SK-N-SH treated with all-trans-retinoic acid at 6 μM for 48 hours (cell line): ENCODE results near the gene ZBTB32.
"Not testable (repeated sequence)": the region's sequence is repeated elsewhere in the genome, so short reads cannot be mapped to it uniquely, and the experiment has no call there.

Source experiments
- ATAC-seq: fragments of 200-7000 bp; cut with Tn5 transposase; 3 replicates; pipeline ENCODE4 v1.9.1; 2020; ENCODE audit warnings: mild to moderate bottlenecking, moderate library complexity
- ARNTL ChIP-seq: fragments of 450-650 bp; formaldehyde crosslinking; IDR thresholded peaks from 2 replicates; pipeline ENCODE4 v1.5.0; 2020; ENCODE audit warnings: low read depth, mild to moderate bottlenecking, moderate library complexity, borderline replicate concordance
- BACH2 ChIP-seq: fragments of 250-450 bp; sonication (Bioruptor Pico); IDR thresholded peaks from 2 replicates; pipeline ENCODE4 v1.9.0; 2021; ENCODE audit warnings: mild to moderate bottlenecking, borderline replicate concordance
- CSDC2 ChIP-seq: fragments of 250-450 bp; sonication (Bioruptor Pico); IDR thresholded peaks from 2 replicates; pipeline ENCODE4 v1.5.0; 2020; ENCODE audit warnings: mild to moderate bottlenecking, moderate library complexity
- CSRNP3 ChIP-seq: fragments of 250-450 bp; sonication (Bioruptor Pico); IDR thresholded peaks from 2 replicates; pipeline ENCODE4 v1.5.1; 2021; ENCODE audit warnings: mild to moderate bottlenecking, moderate library complexity
- ESRRG ChIP-seq: fragments of 250-450 bp; sonication (Bioruptor Pico); IDR thresholded peaks from 2 replicates; pipeline ENCODE4 v1.6.1; 2021; ENCODE audit warnings: mild to moderate bottlenecking
- GLIS3 ChIP-seq: fragments of 250-450 bp; sonication (Bioruptor Pico); IDR thresholded peaks from 2 replicates; pipeline ENCODE4 v1.5.0; 2020; ENCODE audit warnings: mild to moderate bottlenecking, moderate library complexity
- ISL1 ChIP-seq: fragments of 250-450 bp; sonication (Bioruptor Pico); IDR thresholded peaks from 2 replicates; pipeline ENCODE4 v2.1.2; 2022; ENCODE audit warnings: mild to moderate bottlenecking, moderate library complexity
- OSR1 ChIP-seq: fragments of 250-450 bp; sonication (Bioruptor Pico); IDR thresholded peaks from 2 replicates; pipeline ENCODE4 v1.8.0; 2022; ENCODE audit warnings: moderate library complexity, mild to moderate bottlenecking, inconsistent platforms
- PATZ1 ChIP-seq: fragments of 250-450 bp; sonication (Bioruptor Pico); IDR thresholded peaks from 2 replicates; pipeline ENCODE4 v1.8.0; 2020; ENCODE audit warnings: mild to moderate bottlenecking, moderate library complexity, borderline replicate concordance
- POU6F1 ChIP-seq: fragments of 250-450 bp; sonication (Bioruptor Pico); IDR thresholded peaks from 2 replicates; pipeline ENCODE4 v1.8.0; 2021; ENCODE audit warnings: low read depth, mild to moderate bottlenecking, moderate library complexity, borderline replicate concordance
- PPARA ChIP-seq: fragments of 250-450 bp; sonication (Bioruptor Pico); IDR thresholded peaks from 2 replicates; pipeline ENCODE4 v1.5.0; 2020; ENCODE audit warnings: mild to moderate bottlenecking, borderline replicate concordance
- RARB ChIP-seq: fragments of 250-450 bp; sonication (Bioruptor Pico); IDR thresholded peaks from 2 replicates; pipeline ENCODE4 v1.8.0; 2021; ENCODE audit warnings: mild to moderate bottlenecking, moderate library complexity
- SNAI2 ChIP-seq: fragments of 250-450 bp; sonication (Bioruptor Pico); IDR thresholded peaks from 2 replicates; pipeline ENCODE4 v1.5.0; 2020; ENCODE audit warnings: mild to moderate bottlenecking, moderate library complexity
- TCF4 ChIP-seq: fragments of 250-450 bp; sonication (Bioruptor Pico); IDR thresholded peaks from 2 replicates; pipeline ENCODE4 v1.8.0; 2021; ENCODE audit warnings: mild to moderate bottlenecking, moderate library complexity, borderline replicate concordance
- TOX ChIP-seq: fragments of 250-450 bp; sonication (Bioruptor Pico); IDR thresholded peaks from 2 replicates; pipeline ENCODE4 v1.8.0; 2021; ENCODE audit warnings: mild to moderate bottlenecking, moderate library complexity, borderline replicate concordance
- ZC3H10 ChIP-seq: fragments of 250-450 bp; sonication (Bioruptor Pico); IDR thresholded peaks from 2 replicates; pipeline ENCODE4 v1.5.1; 2021; ENCODE audit warnings: mild to moderate bottlenecking, moderate library complexity
- ZFP3 ChIP-seq: fragments of 250-450 bp; sonication (Bioruptor Pico); IDR thresholded peaks from 2 replicates; pipeline ENCODE4 v1.5.0; 2020; ENCODE audit warnings: mild to moderate bottlenecking, moderate library complexity
- ZFP30 ChIP-seq: fragments of 450-650 bp; formaldehyde crosslinking; IDR thresholded peaks from 2 replicates; pipeline ENCODE4 v1.5.0; 2022; ENCODE audit warnings: mild to moderate bottlenecking, moderate library complexity
- ZNF70 ChIP-seq: fragments of 450-650 bp; formaldehyde crosslinking; IDR thresholded peaks from 2 replicates; pipeline ENCODE4 v1.5.0; 2020; ENCODE audit warnings: mild to moderate bottlenecking, moderate library complexity
- ZNF8 ChIP-seq: fragments of 450-650 bp; formaldehyde crosslinking; IDR thresholded peaks from 2 replicates; pipeline ENCODE4 v1.5.0; 2020; ENCODE audit warnings: mild to moderate bottlenecking, moderate library complexity
- TF ChIP-seq, protein P1 (sequence below): fragments of 250-450 bp; sonication (Bioruptor Pico); IDR thresholded peaks from 2 replicates; pipeline ENCODE4 v1.5.1; 2020; ENCODE audit warnings: low read depth, mild to moderate bottlenecking, moderate library complexity
- TF ChIP-seq, protein P2 (sequence below): fragments of 250-450 bp; sonication (Bioruptor Pico); IDR thresholded peaks from 2 replicates; pipeline ENCODE4 v1.5.0; 2020; ENCODE audit warnings: mild to moderate bottlenecking, moderate library complexity

The ZBTB32 gene

DNA sequence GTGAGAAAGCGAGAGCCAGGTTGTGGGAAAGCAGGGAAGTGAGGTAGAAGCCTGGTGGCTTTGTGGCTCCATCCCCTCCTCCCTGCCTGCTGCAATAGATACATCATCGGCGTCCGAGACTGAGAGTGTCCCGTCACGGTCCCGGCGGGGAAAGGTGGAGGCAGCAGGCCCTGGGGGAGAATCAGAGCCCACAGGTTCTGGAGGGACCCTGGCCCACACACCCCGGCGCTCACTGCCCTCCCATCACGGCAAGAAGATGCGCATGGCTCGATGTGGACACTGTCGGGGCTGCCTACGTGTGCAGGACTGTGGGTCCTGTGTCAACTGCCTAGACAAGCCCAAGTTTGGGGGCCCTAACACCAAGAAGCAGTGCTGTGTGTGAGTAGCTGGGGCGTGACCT, 18.5 kb downstream of the ZBTB32 start:
- no peak for ATAC-seq
- TF ChIP-seq OSR1 (CRISPR knock-in tag): no peak
- TF ChIP-seq ISL1 (CRISPR knock-in tag): no peak
- TF ChIP-seq TOX (CRISPR knock-in tag): no peak
- no peak for TF ChIP-seq CSDC2
- TF ChIP-seq ZC3H10 (CRISPR knock-in tag): no peak
- no peak for TF ChIP-seq PPARA (CRISPR knock-in tag)
- no peak for TF ChIP-seq ARNTL (CRISPR knock-in tag)
- TF ChIP-seq TCF4 (CRISPR knock-in tag): no peak
- TF ChIP-seq CSRNP3: no peak
- TF ChIP-seq ZNF8 (CRISPR knock-in tag): no peak
- TF ChIP-seq PATZ1 (CRISPR knock-in tag): no peak
- TF ChIP-seq GLIS3: no peak
- TF ChIP-seq POU6F1: no peak
- TF ChIP-seq BACH2 (CRISPR knock-in tag): no peak

GRCh38 chr19:35723671-35724070, 19.3 kb downstream of the ZBTB32 start:
- no peak for TF ChIP-seq ARNTL (CRISPR knock-in tag)
- TF ChIP-seq TCF4 (CRISPR knock-in tag): no peak
- no peak for TF ChIP-seq PATZ1 (CRISPR knock-in tag)
- TF ChIP-seq, protein P1, sequence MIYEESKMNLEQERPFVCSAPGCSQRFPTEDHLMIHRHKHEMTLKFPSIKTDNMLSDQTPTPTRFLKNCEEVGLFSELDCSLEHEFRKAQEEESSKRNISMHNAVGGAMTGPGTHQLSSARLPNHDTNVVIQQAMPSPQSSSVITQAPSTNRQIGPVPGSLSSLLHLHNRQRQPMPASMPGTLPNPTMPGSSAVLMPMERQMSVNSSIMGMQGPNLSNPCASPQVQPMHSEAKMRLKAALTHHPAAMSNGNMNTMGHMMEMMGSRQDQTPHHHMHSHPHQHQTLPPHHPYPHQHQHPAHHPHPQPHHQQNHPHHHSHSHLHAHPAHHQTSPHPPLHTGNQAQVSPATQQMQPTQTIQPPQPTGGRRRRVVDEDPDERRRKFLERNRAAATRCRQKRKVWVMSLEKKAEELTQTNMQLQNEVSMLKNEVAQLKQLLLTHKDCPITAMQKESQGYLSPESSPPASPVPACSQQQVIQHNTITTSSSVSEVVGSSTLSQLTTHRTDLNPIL (CRISPR knock-in tag): no peak
- no peak for TF ChIP-seq ZNF8 (CRISPR knock-in tag)
- TF ChIP-seq RARB (CRISPR knock-in tag): no peak
- no peak for TF ChIP-seq ESRRG (CRISPR knock-in tag)
- TF ChIP-seq OSR1 (CRISPR knock-in tag): no peak
- TF ChIP-seq ZC3H10 (CRISPR knock-in tag): no peak
- TF ChIP-seq CSDC2: no peak
- TF ChIP-seq ZFP30 (CRISPR knock-in tag): no peak
- TF ChIP-seq SNAI2 (CRISPR knock-in tag): no peak
- TF ChIP-seq ZNF70 (CRISPR knock-in tag): no peak
- no peak for TF ChIP-seq TOX (CRISPR knock-in tag)
- TF ChIP-seq POU6F1: no peak
- TF ChIP-seq, protein P2, sequence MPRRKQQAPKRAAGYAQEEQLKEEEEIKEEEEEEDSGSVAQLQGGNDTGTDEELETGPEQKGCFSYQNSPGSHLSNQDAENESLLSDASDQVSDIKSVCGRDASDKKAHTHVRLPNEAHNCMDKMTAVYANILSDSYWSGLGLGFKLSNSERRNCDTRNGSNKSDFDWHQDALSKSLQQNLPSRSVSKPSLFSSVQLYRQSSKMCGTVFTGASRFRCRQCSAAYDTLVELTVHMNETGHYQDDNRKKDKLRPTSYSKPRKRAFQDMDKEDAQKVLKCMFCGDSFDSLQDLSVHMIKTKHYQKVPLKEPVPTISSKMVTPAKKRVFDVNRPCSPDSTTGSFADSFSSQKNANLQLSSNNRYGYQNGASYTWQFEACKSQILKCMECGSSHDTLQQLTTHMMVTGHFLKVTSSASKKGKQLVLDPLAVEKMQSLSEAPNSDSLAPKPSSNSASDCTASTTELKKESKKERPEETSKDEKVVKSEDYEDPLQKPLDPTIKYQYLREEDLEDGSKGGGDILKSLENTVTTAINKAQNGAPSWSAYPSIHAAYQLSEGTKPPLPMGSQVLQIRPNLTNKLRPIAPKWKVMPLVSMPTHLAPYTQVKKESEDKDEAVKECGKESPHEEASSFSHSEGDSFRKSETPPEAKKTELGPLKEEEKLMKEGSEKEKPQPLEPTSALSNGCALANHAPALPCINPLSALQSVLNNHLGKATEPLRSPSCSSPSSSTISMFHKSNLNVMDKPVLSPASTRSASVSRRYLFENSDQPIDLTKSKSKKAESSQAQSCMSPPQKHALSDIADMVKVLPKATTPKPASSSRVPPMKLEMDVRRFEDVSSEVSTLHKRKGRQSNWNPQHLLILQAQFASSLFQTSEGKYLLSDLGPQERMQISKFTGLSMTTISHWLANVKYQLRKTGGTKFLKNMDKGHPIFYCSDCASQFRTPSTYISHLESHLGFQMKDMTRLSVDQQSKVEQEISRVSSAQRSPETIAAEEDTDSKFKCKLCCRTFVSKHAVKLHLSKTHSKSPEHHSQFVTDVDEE (CRISPR knock-in tag): no peak
- no peak for TF ChIP-seq PPARA (CRISPR knock-in tag)
- TF ChIP-seq CSRNP3: no peak
- no peak for TF ChIP-seq ZFP3
- ATAC-seq: no peak

GRCh38 chr19:35724132-35724531, 19.8 kb downstream of the ZBTB32 start:
- not testable (repeated sequence) for ATAC-seq
